GM18511 (cell line): ENCODE data around the gene CHST12.
A peak's percentile ranks its signal among the peaks of the same experiment; 100 is the strongest.

ENCODE experiments used
- ATAC-seq: cut with Tn5 transposase; IDR thresholded peaks from one replicate; pipeline ENCODE4 v1.9.1; 2021; ENCODE audit warnings: mild to moderate bottlenecking, moderate library complexity; ENCODE audit not compliant: unreplicated experiment

Gene CHST12

GRCh38 chr7:2403014-2403717 is at the start of gene CHST12:
TSS of gene CHST12 (plus strand) at chr7:2403611. CDS start at chr7:2432640, 29,029 bp downstream.
- ATAC-seq = peak; percentile 40

GRCh38 chr7:2353936-2354185 is 49.5 kb upstream of the CHST12 start:
- peak; percentile 59 for ATAC-seq

GRCh38 chr7:2354186-2354938 is 49.0 kb upstream of the CHST12 start, which contains the start of gene EIF3B:
TSS of gene EIF3B (plus strand) at chr7:2354827. CDS start at chr7:2354922, 95 bp downstream.
- peak; percentile 87 for ATAC-seq

GRCh38 chr7:2354939-2355704 is 48.3 kb upstream of the CHST12 start:
- peak; percentile 23 for ATAC-seq

GRCh38 chr7:2355705-2356008 is 47.8 kb upstream of the CHST12 start:
- no peak for ATAC-seq

GRCh38 chr7:2357165-2357564 is 46.2 kb upstream of the CHST12 start:
- no peak for ATAC-seq

GRCh38 chr7:2357571-2357970 is 45.8 kb upstream of the CHST12 start:
- ATAC-seq = no peak

- no peak for ATAC-seq
These were observed 44.4 kb upstream of the CHST12 start for GRCh38 chr7:2358968-2359527.

GRCh38 chr7:2359610-2360009 is 43.8 kb upstream of the CHST12 start:
- ATAC-seq = no peak

GRCh38 chr7:2360796-2361195 is 42.6 kb upstream of the CHST12 start:
- no peak for ATAC-seq

GRCh38 chr7:2362385-2363088 is 40.9 kb upstream of the CHST12 start:
- no peak for ATAC-seq

GRCh38 chr7:2369139-2369538 is 34.3 kb upstream of the CHST12 start:
- no peak for ATAC-seq

- ATAC-seq = no peak
These were observed 32.1 kb upstream of the CHST12 start for GRCh38 chr7:2371329-2371728.

- ATAC-seq = no peak
These were observed 30.7 kb upstream of the CHST12 start for GRCh38 chr7:2372724-2373123.

- no peak for ATAC-seq
These were observed 30.3 kb upstream of the CHST12 start for GRCh38 chr7:2373124-2373556.

GRCh38 chr7:2373646-2374045 is 29.8 kb upstream of the CHST12 start:
- ATAC-seq = no peak

- ATAC-seq = no peak
These were observed 29.0 kb upstream of the CHST12 start for GRCh38 chr7:2374401-2374800.

- ATAC-seq = no peak
These were observed 28.3 kb upstream of the CHST12 start for GRCh38 chr7:2374830-2375728.

GRCh38 chr7:2376351-2377154 is 26.9 kb upstream of the CHST12 start:
- ATAC-seq = no peak
